ENCODE data around the gene ZMYND12. TPM values are rescaled to one million over a fixed set of nuclear protein-coding genes. Genes with fewer than 3 reads are reported as not detected.

Gene ZMYND12, protein sequence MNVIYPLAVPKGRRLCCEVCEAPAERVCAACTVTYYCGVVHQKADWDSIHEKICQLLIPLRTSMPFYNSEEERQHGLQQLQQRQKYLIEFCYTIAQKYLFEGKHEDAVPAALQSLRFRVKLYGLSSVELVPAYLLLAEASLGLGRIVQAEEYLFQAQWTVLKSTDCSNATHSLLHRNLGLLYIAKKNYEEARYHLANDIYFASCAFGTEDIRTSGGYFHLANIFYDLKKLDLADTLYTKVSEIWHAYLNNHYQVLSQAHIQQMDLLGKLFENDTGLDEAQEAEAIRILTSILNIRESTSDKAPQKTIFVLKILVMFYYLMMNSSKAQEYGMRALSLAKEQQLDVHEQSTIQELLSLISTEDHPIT
- total RNA-seq (2022; extraction: Qiagen RNA extraction; ENCODE audit: low read depth) = 0.23 to 1.2 TPM (median 0.33 TPM) in 5 replicates

DNA sequence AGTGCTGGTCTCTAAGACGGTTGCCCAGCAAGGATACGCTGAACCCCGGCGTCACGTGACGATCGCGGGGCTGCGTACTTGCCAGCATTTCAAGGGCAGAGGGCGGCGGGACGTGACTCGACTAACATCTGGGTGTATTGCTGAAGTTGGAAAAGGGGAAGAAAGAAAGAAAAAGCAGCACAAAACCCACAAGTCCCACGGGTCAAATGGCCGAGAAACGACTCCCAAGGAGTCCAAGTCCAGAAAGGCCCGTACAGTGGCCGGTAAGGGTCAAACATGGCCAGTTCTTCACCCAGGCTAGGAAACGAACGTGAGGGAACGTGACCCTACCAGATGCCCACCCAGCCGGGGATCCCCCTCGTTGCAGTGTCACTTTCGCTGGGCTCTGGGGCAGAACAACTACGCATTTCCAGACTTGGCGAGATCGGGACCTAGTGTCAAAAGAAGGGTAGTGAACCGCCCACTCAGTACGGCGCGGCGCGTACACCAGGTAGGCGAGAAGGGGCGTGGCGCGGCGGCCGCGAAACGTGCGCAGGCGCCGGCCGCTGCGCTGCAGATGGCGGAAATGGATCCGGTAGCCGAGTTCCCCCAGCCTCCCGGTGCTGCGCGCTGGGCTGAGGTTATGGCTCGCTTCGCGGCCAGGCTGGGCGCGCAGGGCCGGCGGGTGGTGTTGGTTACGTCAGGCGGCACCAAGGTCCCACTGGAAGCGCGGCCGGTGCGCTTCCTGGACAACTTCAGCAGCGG lies at the start of gene ZMYND12, which contains the start of gene PPCS:
ZMYND12 (minus strand) TSS at position 13 of the 744 bp plus-strand sequence. CDS start 25 bp downstream, outside the sequence.
PPCS (plus strand) TSS at position 534 of the 744 bp plus-strand sequence; CDS start at position 557, 23 bp downstream.

DNA sequence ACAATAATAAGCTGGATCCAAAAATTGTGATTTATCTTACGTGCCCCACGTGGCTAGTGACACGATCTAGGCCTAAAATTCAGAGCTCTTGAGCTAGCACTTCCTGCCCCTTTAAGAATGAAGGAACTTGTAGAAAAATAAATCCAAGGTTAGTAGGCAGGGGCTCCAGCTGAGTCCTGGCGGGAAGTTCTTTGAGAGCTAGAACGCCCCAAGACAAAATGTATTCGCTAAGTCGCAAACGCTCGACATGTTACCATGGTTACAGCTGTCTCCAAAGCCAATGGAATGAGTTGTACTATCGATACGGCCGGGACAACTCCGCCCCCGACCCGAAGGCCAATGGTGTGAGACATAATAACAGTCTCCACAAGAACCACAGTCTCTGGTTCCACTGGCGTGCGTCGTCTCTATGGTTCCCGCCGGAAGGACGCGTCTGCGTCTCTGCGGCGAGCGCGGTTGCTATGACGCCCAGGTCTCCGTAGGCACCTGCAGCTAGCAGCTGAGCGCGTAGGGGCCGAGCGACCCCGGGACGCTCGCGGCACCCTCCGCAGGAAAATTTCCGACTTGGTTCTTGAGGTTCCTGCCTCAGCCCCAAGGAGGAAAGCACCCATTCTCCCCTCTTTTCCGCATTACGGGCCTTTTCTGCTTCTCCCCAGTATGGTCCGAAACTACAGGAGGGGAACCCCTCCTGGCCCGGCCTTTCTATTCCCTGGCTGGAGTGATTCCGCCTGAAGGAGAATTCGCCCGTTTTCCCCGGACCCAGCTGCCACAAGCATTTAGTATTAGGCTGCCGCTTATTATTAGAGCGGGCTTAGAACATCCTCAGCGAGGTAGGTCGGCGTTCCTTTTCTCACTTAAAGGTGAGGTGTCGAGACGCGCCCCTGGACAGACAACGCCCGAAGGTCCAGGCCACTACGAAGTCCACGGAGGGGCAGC lies 7.3 kb upstream of the ZMYND12 start, which contains the start of gene CCDC30:
CCDC30 (plus strand) TSS at position 459 of the 936 bp plus-strand sequence. CDS start 17,266 bp downstream, outside the sequence.

DNA sequence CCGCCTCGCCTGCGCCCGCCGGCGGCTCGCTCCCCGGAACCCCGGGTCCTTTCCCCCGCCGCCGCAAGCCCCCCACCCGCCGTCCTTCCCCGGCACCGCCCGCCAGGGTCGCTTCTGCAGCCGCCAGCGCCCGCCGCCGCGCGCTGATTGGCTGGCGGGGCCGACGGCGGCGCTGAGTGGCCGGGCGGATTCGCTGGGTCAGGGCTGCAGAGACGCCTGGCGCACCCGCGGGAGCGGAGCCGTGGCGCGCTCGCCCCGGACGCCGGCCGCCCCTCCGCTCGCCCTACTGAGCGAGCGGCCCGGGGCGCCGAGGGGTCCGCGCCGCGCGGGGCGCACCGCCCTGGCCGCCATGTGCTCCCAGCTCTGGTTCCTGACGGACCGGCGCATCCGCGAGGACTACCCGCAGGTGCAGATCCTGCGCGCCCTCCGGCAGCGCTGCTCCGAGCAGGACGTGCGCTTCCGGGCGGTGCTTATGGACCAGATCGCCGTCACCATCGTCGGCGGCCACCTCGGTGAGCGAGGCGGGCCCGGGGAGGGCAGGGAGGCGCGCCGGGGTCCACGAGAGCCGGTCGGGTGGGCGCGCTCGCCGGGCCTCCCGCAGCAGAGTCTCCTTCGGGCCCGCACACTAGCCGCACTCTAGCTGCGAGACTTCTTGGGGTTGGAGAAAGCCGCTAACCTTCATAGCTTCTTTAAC lies 75.1 kb downstream of the ZMYND12 start, which contains the start of gene RIMKLA:
RIMKLA (plus strand) TSS at position 207 of the 694 bp plus-strand sequence; CDS start at position 350, 143 bp downstream.

Other genes with a start within 250 kb of the ZMYND12 start
- gene FOXJ3, start 120.8 kb downstream of the ZMYND12 start, total RNA-seq (2022; extraction: Qiagen RNA extraction; ENCODE audit: low read depth) = 12.7 to 21.9 TPM (median 18.2 TPM) in 5 replicates
- 0.50 to 1.1 TPM (median 0.87 TPM) in 5 replicates for gene RIMKLA, start 75.2 kb downstream of the ZMYND12 start, total RNA-seq (2022; extraction: Qiagen RNA extraction; ENCODE audit: low read depth)
- gene PPCS, start 521 bp upstream of the ZMYND12 start, total RNA-seq (2022; extraction: Qiagen RNA extraction; ENCODE audit: low read depth) = 37.2 to 48.1 TPM (median 37.6 TPM) in 5 replicates
- gene CCDC30, start 7.3 kb upstream of the ZMYND12 start, total RNA-seq (2022; extraction: Qiagen RNA extraction; ENCODE audit: low read depth) = 0.94 to 1.5 TPM (median 1.2 TPM) in 5 replicates
- 56.1 to 77.7 TPM (median 57.5 TPM) in 5 replicates for gene PPIH, start 202.4 kb upstream of the ZMYND12 start, total RNA-seq (2022; extraction: Qiagen RNA extraction; ENCODE audit: low read depth)
- gene YBX1, start 226.4 kb upstream of the ZMYND12 start, total RNA-seq (2022; extraction: Qiagen RNA extraction; ENCODE audit: low read depth) = 764 to 846 TPM (median 825 TPM) in 5 replicates